Gastrocnemius medialis (tissue), 4 donors: Measurements from ENCODE around the gene DGKH. TPM values are rescaled to one million over a fixed set of nuclear protein-coding genes. Genes with fewer than 3 reads are reported as not detected.

Source experiments
- ATAC-seq, 2 donors: fragments of 150-250 bp; one replicate each; pipeline ENCODE4 v1.9.1; 2016
- DNase-seq, 2 donors: peaks; one replicate each; pipeline ENCODE4 v3.0.0-alpha.2; 2019
- H3K27ac ChIP-seq, 4 donors: fragments of 200-600 bp; sonication (generic); 1 replicate in 1 of 4; 2 replicates in 3 of 4; pipeline ENCODE4 v1.5.1; 2016 to 2018; ENCODE audit warnings: mild to moderate bottlenecking in 2 of 4, moderate library complexity in 1 of 4
- H3K27me3 ChIP-seq, 3 donors: fragments of 200-600 bp; sonication (generic) in 2 of 3; 1 replicate in 1 of 3; 2 replicates in 2 of 3; pipeline versions ENCODE4 v1.5.1 to v1.6.0; 2016 to 2019; ENCODE audit warnings: mild to moderate bottlenecking in 1 of 3, moderate library complexity in 1 of 3
- H3K36me3 ChIP-seq, 2 donors: fragments of 200-600 bp; sonication (generic) in 1 of 2; one replicate each; pipeline ENCODE4 v1.5.1; 2017 to 2018
- H3K4me1 ChIP-seq, 2 donors: fragments of 200-600 bp; sonication (generic) in 1 of 2; one replicate each; pipeline ENCODE4 v1.5.1; 2016 to 2017; ENCODE audit warnings: mild to moderate bottlenecking in 2 of 2
- H3K4me3 ChIP-seq, 4 donors: fragments of 200-600 bp; sonication (generic) in 3 of 4; 1 replicate in 1 of 4; 2 replicates in 3 of 4; pipeline ENCODE4 v1.5.1; 2016 to 2019; ENCODE audit warnings: mild to moderate bottlenecking in 2 of 4
- H3K9me3 ChIP-seq, 3 donors: fragments of 200-600 bp; sonication (generic) in 2 of 3; 1 replicate in 1 of 3; 2 replicates in 2 of 3; pipeline ENCODE4 v1.5.1; 2016 to 2019
- POLR2A ChIP-seq, 2 donors: fragments of 450-650 bp; IDR thresholded peaks; one replicate each; pipeline ENCODE4 v1.6.1; 2017; ENCODE audit warnings: antibody characterized with exemption in 2 of 2, mild to moderate bottlenecking in 2 of 2, moderate library complexity in 2 of 2
- in situ Hi-C, 4 donors: fragments of 200-750 bp; cut with MboI; loops; one replicate each; pipeline versions ENCODE4 v1.15.0 to v1.8.0; 2017; ENCODE audit warnings: low sequenced_read_pairs in 4 of 4
- intact Hi-C: fragments of 100-400 bp; cut with DNase I; formaldehyde crosslinking; loops from one replicate; pipeline ENCODE4 v1.15.1; 2023; ENCODE audit warnings: low total_unique reads
- total RNA-seq, 4 donors: library from RNA; depleted of rRNA; stranded (reverse); fragments of >200 nt; gene quantifications; one replicate each; pipeline versions ENCODE4 v1.1.0 to v1.2.3, GENCODE V29; 2016
- TF ChIP-seq, protein P1 (sequence below), 5 experiments: fragments of 450-650 bp in 3 of 5; fragments of 200-600 bp in 2 of 5; sonication (generic) in 2 of 5; IDR thresholded peaks in 4 of 5; conservative IDR thresholded peaks in 1 of 5; 1 replicate in 4 of 5; 2 replicates in 1 of 5; pipeline ENCODE4 v1.5.1; 2016 to 2019; ENCODE audit warnings: antibody characterized with exemption in 5 of 5, mild to moderate bottlenecking in 3 of 5, moderate library complexity in 3 of 5

The DGKH gene
- total RNA-seq, 4 donors from 2014 or later, result 2.2 to 3.7 (median 3.0) TPM

DNA sequence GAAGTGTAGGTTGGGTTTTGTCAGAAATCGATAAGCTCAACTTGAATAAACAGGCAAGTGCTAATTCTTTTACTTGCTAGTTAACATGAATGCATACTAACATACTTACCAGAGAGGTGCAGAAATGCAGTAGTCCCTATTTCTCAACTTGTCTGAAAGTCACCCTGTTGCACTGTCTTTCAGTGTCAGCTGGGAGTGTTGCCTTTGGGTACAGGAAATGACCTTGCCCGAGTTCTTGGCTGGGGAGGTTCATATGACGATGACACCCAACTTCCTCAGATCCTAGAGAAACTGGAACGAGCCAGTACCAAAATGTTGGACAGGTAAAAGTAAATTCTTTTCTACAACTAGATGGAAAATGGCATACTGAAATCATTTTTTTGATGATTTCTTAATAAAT, 120.0 kb downstream of the DGKH start:
- DNase-seq (no peak), ATAC-seq (no peak)
- no peaks in the 10 kb centered on the region for H3K9me3 ChIP-seq
- no peak overlapping the region for H3K4me3 ChIP-seq
- TF ChIP-seq POLR2A (IDR thresholded peaks at IDR 0.05), result no peak
- TF ChIP-seq, protein P1, sequence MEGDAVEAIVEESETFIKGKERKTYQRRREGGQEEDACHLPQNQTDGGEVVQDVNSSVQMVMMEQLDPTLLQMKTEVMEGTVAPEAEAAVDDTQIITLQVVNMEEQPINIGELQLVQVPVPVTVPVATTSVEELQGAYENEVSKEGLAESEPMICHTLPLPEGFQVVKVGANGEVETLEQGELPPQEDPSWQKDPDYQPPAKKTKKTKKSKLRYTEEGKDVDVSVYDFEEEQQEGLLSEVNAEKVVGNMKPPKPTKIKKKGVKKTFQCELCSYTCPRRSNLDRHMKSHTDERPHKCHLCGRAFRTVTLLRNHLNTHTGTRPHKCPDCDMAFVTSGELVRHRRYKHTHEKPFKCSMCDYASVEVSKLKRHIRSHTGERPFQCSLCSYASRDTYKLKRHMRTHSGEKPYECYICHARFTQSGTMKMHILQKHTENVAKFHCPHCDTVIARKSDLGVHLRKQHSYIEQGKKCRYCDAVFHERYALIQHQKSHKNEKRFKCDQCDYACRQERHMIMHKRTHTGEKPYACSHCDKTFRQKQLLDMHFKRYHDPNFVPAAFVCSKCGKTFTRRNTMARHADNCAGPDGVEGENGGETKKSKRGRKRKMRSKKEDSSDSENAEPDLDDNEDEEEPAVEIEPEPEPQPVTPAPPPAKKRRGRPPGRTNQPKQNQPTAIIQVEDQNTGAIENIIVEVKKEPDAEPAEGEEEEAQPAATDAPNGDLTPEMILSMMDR (IDR thresholded peaks at IDR 0.05 in 4 of 5, conservative IDR thresholded peaks at IDR 0.05 in 1 of 5), result no peak
- intact Hi-C loops, result no loop called here
- in situ Hi-C loops, result no loop called here
- peaks cover 0 to 8% of the 10 kb centered on the region in 2 donors for H3K36me3 ChIP-seq
- H3K4me1 ChIP-seq, result no peaks in the 10 kb centered on the region
- no peaks in the 10 kb centered on the region for H3K27me3 ChIP-seq
- H3K27ac ChIP-seq, result no peak overlapping the region

DNA sequence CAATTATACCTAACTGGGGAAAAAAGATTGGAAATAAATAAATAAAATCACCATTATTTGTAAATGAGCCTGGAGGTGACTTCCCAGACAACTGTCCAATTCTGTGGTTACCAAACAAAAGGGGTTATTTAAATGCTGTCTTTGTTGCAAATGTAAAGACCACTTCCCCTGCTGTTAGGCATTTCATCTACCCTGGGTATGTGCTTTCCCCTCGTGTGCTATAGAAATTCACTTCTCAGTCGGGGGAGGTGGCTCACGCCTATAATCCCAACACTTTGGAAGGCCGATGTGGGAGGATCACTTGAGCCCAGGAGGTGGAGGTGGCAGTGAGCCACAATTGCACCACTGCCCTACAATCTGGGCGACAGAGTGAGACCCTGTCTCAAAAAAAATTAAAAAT, 121.6 kb downstream of the DGKH start:
- H3K4me3 ChIP-seq, result no peak overlapping the region
- DNase-seq (no peak), ATAC-seq (no peak)
- H3K27me3 ChIP-seq, result no peaks in the 10 kb centered on the region
- intact Hi-C loops (no loop called here), in situ Hi-C loops (no loop called here)
- TF ChIP-seq, protein P1 (IDR thresholded peaks at IDR 0.05 in 4 of 5, conservative IDR thresholded peaks at IDR 0.05 in 1 of 5), result no peak
- no peak for TF ChIP-seq POLR2A (IDR thresholded peaks at IDR 0.05)
- H3K4me1 ChIP-seq, result no peaks in the 10 kb centered on the region
- peaks cover 0 to 8% of the 10 kb centered on the region in 2 donors for H3K36me3 ChIP-seq
- no peak overlapping the region for H3K27ac ChIP-seq
- H3K9me3 ChIP-seq, result no peaks in the 10 kb centered on the region

DNA sequence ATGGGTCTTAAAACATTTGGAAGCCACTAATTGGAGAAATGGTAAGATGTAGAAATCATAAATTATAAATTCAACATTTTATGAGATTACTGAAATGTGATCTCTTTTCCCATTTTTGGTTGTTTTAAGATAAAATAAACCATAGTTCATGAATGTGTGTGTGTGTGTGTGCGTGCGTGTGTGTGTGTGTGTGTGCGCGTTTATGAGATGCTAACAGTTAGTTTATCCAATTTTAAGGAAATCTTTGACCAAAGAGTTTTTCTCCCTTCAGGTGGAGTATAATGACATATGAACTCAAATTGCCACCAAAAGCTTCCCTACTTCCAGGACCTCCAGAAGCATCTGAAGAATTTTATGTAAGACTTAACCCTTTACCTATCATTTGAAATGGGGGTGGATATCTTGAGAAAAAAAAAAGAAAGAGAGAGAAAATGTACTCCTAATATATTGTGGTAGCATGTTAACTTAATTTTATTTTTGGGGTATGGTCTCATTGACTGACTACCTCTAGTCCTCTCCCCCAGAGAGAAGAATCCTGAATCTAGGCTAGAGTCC, 125.4 kb downstream of the DGKH start:
- Histone ChIP-seq H3K9me3 (no peaks in the 10 kb centered on the region), H3K27me3 (no peaks in the 10 kb centered on the region), H3K36me3 (no peaks in the 10 kb centered on the region), H3K4me3 (no peak overlapping the region), H3K27ac (no peak overlapping the region), H3K4me1 (no peaks in the 10 kb centered on the region)
- intact Hi-C loops, result no loop called here
- DNase-seq (no peak), ATAC-seq (no peak)
- in situ Hi-C loops, result no loop called here
- TF ChIP-seq POLR2A (IDR thresholded peaks at IDR 0.05), result no peak

GRCh38 chr13:42174344-42175162, 126.1 kb downstream of the DGKH start:
- Histone ChIP-seq H3K27ac (no peak overlapping the region), H3K36me3 (no peaks in the 10 kb centered on the region), H3K4me1 (no peaks in the 10 kb centered on the region), H3K27me3 (no peaks in the 10 kb centered on the region), H3K9me3 (no peaks in the 10 kb centered on the region), H3K4me3 (no peak overlapping the region)
- intact Hi-C loops, result no loop called here
- in situ Hi-C loops, result no loop called here
- DNase-seq, result no peak
- TF ChIP-seq POLR2A (IDR thresholded peaks at IDR 0.05), result no peak
- TF ChIP-seq, protein P1 (IDR thresholded peaks at IDR 0.05 in 4 of 5, conservative IDR thresholded peaks at IDR 0.05 in 1 of 5), result no peak
- ATAC-seq, result no peak

DNA sequence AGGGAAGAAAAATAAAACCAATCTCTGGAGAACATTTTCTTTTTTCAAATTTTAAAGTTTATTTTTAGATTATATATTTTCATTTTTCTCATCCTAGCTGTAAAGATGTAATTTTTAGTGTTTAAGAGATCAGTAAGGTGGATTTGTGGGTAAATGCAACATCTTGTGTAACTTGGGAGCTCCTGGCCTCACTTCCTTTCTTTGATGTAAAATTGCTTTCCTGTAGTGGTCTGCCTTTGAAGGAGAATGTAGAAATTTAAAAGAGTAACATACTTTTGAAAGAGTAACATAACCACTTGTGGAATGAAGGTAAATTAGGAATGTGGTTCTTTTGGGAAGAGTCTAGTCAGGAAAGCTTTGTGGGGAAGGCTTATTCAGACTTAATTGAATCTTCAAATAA, 127.8 kb downstream of the DGKH start:
- in situ Hi-C loops, result no loop called here
- no peak overlapping the region for H3K27ac ChIP-seq
- ATAC-seq (no peak), DNase-seq (no peak)
- H3K4me1 ChIP-seq, result no peaks in the 10 kb centered on the region
- no peaks in the 10 kb centered on the region for H3K36me3 ChIP-seq
- no peaks in the 10 kb centered on the region for H3K9me3 ChIP-seq
- H3K27me3 ChIP-seq, result no peaks in the 10 kb centered on the region
- H3K4me3 ChIP-seq, result no peak overlapping the region
- TF ChIP-seq, protein P1 (IDR thresholded peaks at IDR 0.05 in 4 of 5, conservative IDR thresholded peaks at IDR 0.05 in 1 of 5), result no peak
- no peak for TF ChIP-seq POLR2A (IDR thresholded peaks at IDR 0.05)
- intact Hi-C loops, result no loop called here
